GM12892 (cell line): Measurements from ENCODE around the gene AGFG2.

ENCODE experiments used
- POLR2A ChIP-seq: IDR thresholded peaks from 2 replicates; pipeline ENCODE4 v1.6.1; 2011; ENCODE audit warnings: low read depth, low read length, control low read depth
- POLR2AphosphoS5 ChIP-seq: IDR thresholded peaks from 2 replicates; pipeline ENCODE4 v1.6.1; 2011; ENCODE audit warnings: low read depth, low read length, control low read depth
- TAF1 ChIP-seq: IDR thresholded peaks from 2 replicates; pipeline ENCODE4 v1.6.1; 2011; ENCODE audit warnings: low read depth, mild to moderate bottlenecking, control low read depth, low read length, borderline replicate concordance

DNA sequence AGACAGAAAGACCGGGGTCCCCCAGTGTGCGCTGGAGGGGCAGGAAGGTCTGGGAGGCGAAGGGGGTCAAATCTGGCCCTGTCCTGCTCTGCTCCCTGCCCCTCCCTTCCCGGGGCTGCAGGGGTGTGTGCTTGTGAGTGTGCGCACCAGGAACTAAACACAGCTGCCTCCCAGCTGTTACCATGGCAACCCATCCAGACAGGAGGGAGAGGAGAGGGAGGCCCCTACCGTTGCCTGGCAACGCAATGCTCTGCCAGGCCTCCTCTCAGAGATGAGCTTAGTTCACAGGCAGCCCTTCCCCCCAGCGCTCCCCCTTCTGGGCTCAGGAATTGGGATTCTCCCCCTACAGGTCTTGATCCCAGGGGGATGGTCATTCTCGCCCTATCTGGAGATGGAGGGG is 49.2 kb upstream of the AGFG2 start:
- TF ChIP-seq POLR2A (no peak), TAF1 (no peak), POLR2AphosphoS5 (no peak)
